Right forelimb (tissue), 1 donor: ENCODE data around the gene TMEM95.

Source experiments
- DNase-seq: peaks from one replicate; pipeline ENCODE4 v3.0.0-alpha.2; 2018

The TMEM95 gene

DNA sequence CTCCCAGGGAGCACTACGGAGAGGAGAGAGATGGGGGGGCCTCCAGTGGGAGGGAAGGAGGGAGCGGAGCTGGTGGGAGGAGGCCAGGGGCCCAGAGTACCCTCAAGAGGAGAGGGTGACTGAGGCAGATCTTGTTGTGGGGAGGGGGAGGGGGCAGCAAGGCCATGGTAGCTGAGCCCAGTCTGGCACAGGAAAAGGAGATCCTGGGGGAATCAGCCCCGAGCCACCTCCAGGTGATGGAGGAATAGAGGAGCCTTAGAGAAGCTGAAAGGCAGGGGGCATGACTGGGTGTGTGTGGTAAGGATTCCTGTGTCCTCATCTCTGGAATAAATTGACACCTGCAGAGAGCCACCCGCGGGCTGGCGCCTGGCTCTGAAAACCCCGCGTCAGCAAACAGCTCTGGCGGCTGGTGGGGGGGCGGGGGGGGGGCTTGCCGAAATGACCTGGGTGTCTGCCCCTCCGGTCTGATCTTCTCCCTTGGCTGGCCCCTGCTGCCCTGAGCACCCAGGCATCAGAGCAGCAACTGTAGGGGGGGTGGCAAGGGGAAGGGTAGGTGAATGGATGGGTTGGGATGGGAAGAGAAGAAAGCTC lies 51.4 kb downstream of the TMEM95 start:
- DNase-seq: no peak
